K562 (cell line): ENCODE results near the gene EML1. TPM values are rescaled to one million over a fixed set of nuclear protein-coding genes. Genes with fewer than 3 reads are reported as not detected.

ENCODE experiments used
- BACH1 ChIP-seq: fragments of 200-800 bp; sonication (Bioruptor generic); IDR thresholded peaks from 2 replicates; pipeline ENCODE4 v1.6.1; 2016; ENCODE audit warnings: missing genetic modification characterization, missing compliant biosample characterization
- FOXP1 ChIP-seq: sonication (generic); formaldehyde crosslinking; IDR thresholded peaks from 2 replicates; pipeline ENCODE4 v1.8.0; 2022; ENCODE audit warnings: mild to moderate bottlenecking, missing genetic modification reagents
- FOXP4 ChIP-seq: sonication (generic); formaldehyde crosslinking; IDR thresholded peaks from 2 replicates; pipeline ENCODE4 v1.8.0; 2022; ENCODE audit warnings: mild to moderate bottlenecking, missing genetic modification reagents, borderline replicate concordance
- GTF2A2 ChIP-seq: IDR thresholded peaks from 2 replicates; pipeline ENCODE4 v1.6.1; 2016; ENCODE audit warnings: mild to moderate bottlenecking, missing genetic modification characterization, missing compliant biosample characterization
- MGA ChIP-seq: fragments of 450-650 bp; IDR thresholded peaks from 2 replicates; pipeline ENCODE4 v1.6.1; 2016; ENCODE audit warnings: mild to moderate bottlenecking, moderate library complexity
- SUPT5H ChIP-seq: fragments of 450-650 bp; IDR thresholded peaks from 2 replicates; pipeline ENCODE4 v1.6.1; 2016
- ZBTB33 ChIP-seq: sonication (generic); formaldehyde crosslinking; IDR thresholded peaks from 2 replicates; pipeline ENCODE4 v1.8.1; 2023; ENCODE audit warnings: mild to moderate bottlenecking, missing genetic modification reagents
- ZNF639 ChIP-seq, 2 experiments: fragments of 200-800 bp in 1 of 2; sonication (Bioruptor generic) in 1 of 2; sonication (generic) in 1 of 2; formaldehyde crosslinking in 1 of 2; IDR thresholded peaks in 1 of 2; conservative IDR thresholded peaks in 1 of 2; 2 replicates each; pipeline versions ENCODE4 v1.5.0 to v1.6.1; 2016 to 2020; ENCODE audit warnings: missing compliant biosample characterization in 1 of 2, missing genetic modification characterization in 1 of 2, missing genetic modification reagents in 1 of 2
- polyA plus RNA-seq, 8 experiments: library from polyadenylated mRNA; depleted of rRNA in 4 of 8; stranded (reverse) in 5 of 8; unstranded in 3 of 8; fragments of >200 nt; fragmentation: Nextera tagmentation in 2 of 8; fragmentation: Illumina TruSeq in 1 of 8; extraction: Ambion mirVana in 2 of 8; extraction: Trizol in 1 of 8; gene quantifications; 2 replicates each; pipeline versions ENCODE4 v1.2.1 to v1.2.3, GENCODE V29; 2011 to 2014; ENCODE audit warnings: inconsistent platforms in 1 of 8, missing spikeins in 1 of 8
- total RNA-seq, 7 experiments: library from RNA; depleted of rRNA in 6 of 7; stranded (reverse); fragments of >200 nt in 6 of 7; fragmentation: Illumina TruSeq in 2 of 7; extraction: Trizol in 2 of 7; gene quantifications; 2 replicates each; pipeline versions ENCODE4 v1.2.1 to v1.2.3, GENCODE V29; 2011 to 2021; ENCODE audit warnings: low replicate concordance in 1 of 7

Gene EML1
- total and polyA plus RNA-seq, 9 of the 15 experiments (the other 6 are each of a cell fraction or from before 2014, with no cell fraction given): 0.01 to 0.35 (median 0.07) TPM; not detected in 2

GRCh38 chr14:99971087-99971940 is 178.1 kb downstream of the EML1 start (continued):
- TF ChIP-seq ZNF639 (CRISPR knock-in tag; conservative IDR thresholded peaks at IDR 0.05 in 1 of 2, IDR thresholded peaks at IDR 0.05 in 1 of 2): peak in 1 of 2 experiments; percentile 76; a peak in 2 of 4 replicates
- 0 out of 2 replicates have a peak, but pooled peaks have one; percentile 58 for TF ChIP-seq FOXP1 (CRISPR knock-in tag)
- TF ChIP-seq MGA: peak; percentile 96
- TF ChIP-seq ZBTB33 (CRISPR knock-in tag): 0 out of 2 replicates have a peak, but pooled peaks have one; percentile 35
- no peak for TF ChIP-seq BACH1 (tag)
- TF ChIP-seq SUPT5H: peak; percentile 48; the same call in 1 of the 2 replicates
- peak; percentile 91; the same call in 1 of the 2 replicates for TF ChIP-seq FOXP4 (CRISPR knock-in tag)
- TF ChIP-seq GTF2A2: no peak
